Measurements from ENCODE around the gene PRKAG2. TPM values are rescaled to one million over a fixed set of nuclear protein-coding genes. Genes with fewer than 3 reads are reported as not detected.

PRKAG2 gene
- total RNA-seq, 2 donors from 2014 or later, result 38.3 to 78.5 TPM

- no peak for TF ChIP-seq CTCF (IDR thresholded peaks at IDR 0.05)
- Histone ChIP-seq H3K4me3 (no peak overlapping the region), H3K4me1 (ENCODE audit: control insufficient read depth in 1 of 2, low read depth in 2 of 2) (peaks cover 3 to 12% of the 10 kb centered on the region in 2 donors), H3K27ac (no peak overlapping the region), H3K27me3 (replicated peaks; ENCODE audit: insufficient read depth) (no peaks in the 10 kb centered on the region), H3K36me3 (no peaks in the 10 kb centered on the region), H3K9me3 (no peaks in the 10 kb centered on the region)
- ATAC-seq (ENCODE audit: insufficient number of reproducible peaks, low FRiP score, low read depth) (no peak), DNase-seq (ENCODE audit: low spot score) (no peak)
Observed at GRCh38 chr7:151856098-151856497, 20.8 kb downstream of the PRKAG2 start.

- Histone ChIP-seq H3K27ac (no peak overlapping the region), H3K27me3 (replicated peaks; ENCODE audit: insufficient read depth) (no peaks in the 10 kb centered on the region), H3K36me3 (no peaks in the 10 kb centered on the region), H3K9me3 (no peaks in the 10 kb centered on the region), H3K4me3 (no peak overlapping the region), H3K4me1 (ENCODE audit: control insufficient read depth in 1 of 2, low read depth in 2 of 2) (peaks cover 3 to 19% of the 10 kb centered on the region in 2 donors)
- no peak for TF ChIP-seq CTCF (IDR thresholded peaks at IDR 0.05)
- DNase-seq (ENCODE audit: low spot score) (no peak), ATAC-seq (ENCODE audit: insufficient number of reproducible peaks, low FRiP score, low read depth) (no peak)
Observed at GRCh38 chr7:151854720-151855071, 22.2 kb downstream of the PRKAG2 start.

- ATAC-seq (ENCODE audit: insufficient number of reproducible peaks, low FRiP score, low read depth), result no peak
- Histone ChIP-seq H3K27ac (no peak overlapping the region), H3K36me3 (no peaks in the 10 kb centered on the region), H3K9me3 (no peaks in the 10 kb centered on the region), H3K27me3 (replicated peaks; ENCODE audit: insufficient read depth) (no peaks in the 10 kb centered on the region), H3K4me1 (ENCODE audit: control insufficient read depth in 1 of 2, low read depth in 2 of 2) (peaks cover 3 to 19% of the 10 kb centered on the region in 2 donors), H3K4me3 (no peak overlapping the region)
- TF ChIP-seq CTCF (IDR thresholded peaks at IDR 0.05), result no peak
- no peak for DNase-seq (ENCODE audit: low spot score)
Observed at GRCh38 chr7:151853896-151854719, 22.8 kb downstream of the PRKAG2 start.

GRCh38 chr7:151852486-151853396, 24.2 kb downstream of the PRKAG2 start:
- no peaks in the 10 kb centered on the region for H3K36me3 ChIP-seq
- ATAC-seq (ENCODE audit: insufficient number of reproducible peaks, low FRiP score, low read depth), result no peak
- H3K27me3 ChIP-seq (replicated peaks; ENCODE audit: insufficient read depth), result no peaks in the 10 kb centered on the region
- peaks cover 3 to 19% of the 10 kb centered on the region in 2 donors for H3K4me1 ChIP-seq (ENCODE audit: control insufficient read depth in 1 of 2, low read depth in 2 of 2)
- H3K4me3 ChIP-seq, result no peak overlapping the region
- no peak for DNase-seq (ENCODE audit: low spot score)
- H3K9me3 ChIP-seq, result no peaks in the 10 kb centered on the region
- TF ChIP-seq CTCF (IDR thresholded peaks at IDR 0.05), result no peak
- no peak overlapping the region for H3K27ac ChIP-seq

- ATAC-seq (ENCODE audit: insufficient number of reproducible peaks, low FRiP score, low read depth) (no peak), DNase-seq (ENCODE audit: low spot score) (no peak)
- no peaks in the 10 kb centered on the region for H3K27me3 ChIP-seq (replicated peaks; ENCODE audit: insufficient read depth)
- no peaks in the 10 kb centered on the region for H3K9me3 ChIP-seq
- no peak for TF ChIP-seq CTCF (IDR thresholded peaks at IDR 0.05)
- no peaks in the 10 kb centered on the region for H3K36me3 ChIP-seq
- no peak overlapping the region for H3K27ac ChIP-seq
- H3K4me1 ChIP-seq (ENCODE audit: control insufficient read depth in 1 of 2, low read depth in 2 of 2), result peaks cover 3 to 19% of the 10 kb centered on the region in 2 donors
- H3K4me3 ChIP-seq, result peak overlapping the region; percentile 57
Observed at GRCh38 chr7:151851782-151852181, 25.1 kb downstream of the PRKAG2 start.
